Measurements from ENCODE around the gene WDR38.

The WDR38 gene

DNA sequence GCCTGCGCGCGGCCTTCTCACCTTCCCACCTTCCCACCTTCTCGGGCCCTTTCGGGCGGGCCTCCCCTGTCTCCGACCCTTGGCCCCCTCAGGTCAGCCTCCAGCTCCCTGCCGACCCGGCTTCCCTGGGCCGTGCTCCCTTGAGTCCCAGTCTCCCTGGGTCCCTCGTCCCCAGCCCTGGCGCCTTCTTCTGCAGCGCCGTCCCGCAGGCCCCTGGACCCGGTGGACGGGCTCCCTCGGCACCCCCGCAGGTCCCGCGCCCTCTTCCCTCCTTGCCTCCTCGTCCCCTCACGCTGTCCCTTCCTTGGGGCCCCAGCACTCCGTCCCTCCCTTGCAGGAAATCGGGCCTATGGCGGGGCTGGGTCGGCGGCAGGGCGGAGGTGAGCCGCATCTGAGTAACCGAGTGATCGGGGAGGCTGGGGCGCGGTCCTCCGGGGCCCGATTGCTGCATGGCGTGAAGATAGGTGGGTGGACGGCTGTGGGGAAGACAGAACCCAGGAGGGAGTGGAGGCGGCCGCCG is 16.3 kb downstream of the WDR38 start:
- DNase-seq (ENCODE audit: low read depth) = no peak
- TF ChIP-seq, protein P1, sequence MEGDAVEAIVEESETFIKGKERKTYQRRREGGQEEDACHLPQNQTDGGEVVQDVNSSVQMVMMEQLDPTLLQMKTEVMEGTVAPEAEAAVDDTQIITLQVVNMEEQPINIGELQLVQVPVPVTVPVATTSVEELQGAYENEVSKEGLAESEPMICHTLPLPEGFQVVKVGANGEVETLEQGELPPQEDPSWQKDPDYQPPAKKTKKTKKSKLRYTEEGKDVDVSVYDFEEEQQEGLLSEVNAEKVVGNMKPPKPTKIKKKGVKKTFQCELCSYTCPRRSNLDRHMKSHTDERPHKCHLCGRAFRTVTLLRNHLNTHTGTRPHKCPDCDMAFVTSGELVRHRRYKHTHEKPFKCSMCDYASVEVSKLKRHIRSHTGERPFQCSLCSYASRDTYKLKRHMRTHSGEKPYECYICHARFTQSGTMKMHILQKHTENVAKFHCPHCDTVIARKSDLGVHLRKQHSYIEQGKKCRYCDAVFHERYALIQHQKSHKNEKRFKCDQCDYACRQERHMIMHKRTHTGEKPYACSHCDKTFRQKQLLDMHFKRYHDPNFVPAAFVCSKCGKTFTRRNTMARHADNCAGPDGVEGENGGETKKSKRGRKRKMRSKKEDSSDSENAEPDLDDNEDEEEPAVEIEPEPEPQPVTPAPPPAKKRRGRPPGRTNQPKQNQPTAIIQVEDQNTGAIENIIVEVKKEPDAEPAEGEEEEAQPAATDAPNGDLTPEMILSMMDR (conservative IDR thresholded peaks at IDR 0.05; ENCODE audit: low read length) = no peak
- peak overlapping the region; percentile 87 for H3K4me3 ChIP-seq (ENCODE audit: low read length)

DNA sequence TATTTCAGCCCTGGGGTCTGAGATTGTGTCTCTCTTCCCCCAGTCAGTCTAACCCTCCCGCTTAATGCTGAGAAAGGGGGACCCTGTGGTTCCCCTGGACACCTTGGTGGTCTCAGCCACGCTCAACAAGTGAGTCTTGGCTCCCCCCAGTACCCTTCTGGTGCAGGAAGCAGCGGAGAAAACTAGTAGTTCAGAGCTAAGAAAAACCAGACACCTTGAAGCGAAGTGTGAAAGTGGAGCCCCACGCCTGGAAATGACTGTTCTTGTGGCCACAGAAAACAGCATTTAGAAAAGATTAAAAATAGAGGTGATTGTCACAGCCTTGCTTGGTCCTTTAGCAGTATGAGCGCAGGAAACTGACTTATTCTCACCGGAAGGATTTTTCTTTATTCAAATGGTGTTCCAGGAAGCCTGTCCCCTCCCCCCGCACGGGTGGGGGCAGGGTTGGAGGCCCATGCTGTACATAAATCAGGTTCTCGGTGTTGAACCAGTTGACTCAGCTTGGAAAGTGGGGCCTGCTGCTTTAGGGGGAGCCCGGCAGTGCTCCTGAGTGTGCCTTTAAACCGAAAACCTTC is 16.8 kb downstream of the WDR38 start:
- TF ChIP-seq, protein P1 (conservative IDR thresholded peaks at IDR 0.05; ENCODE audit: low read length) = no peak
- H3K4me3 ChIP-seq (ENCODE audit: low read length) = peak overlapping the region; percentile 87
- no peak for DNase-seq (ENCODE audit: low read depth)

DNA sequence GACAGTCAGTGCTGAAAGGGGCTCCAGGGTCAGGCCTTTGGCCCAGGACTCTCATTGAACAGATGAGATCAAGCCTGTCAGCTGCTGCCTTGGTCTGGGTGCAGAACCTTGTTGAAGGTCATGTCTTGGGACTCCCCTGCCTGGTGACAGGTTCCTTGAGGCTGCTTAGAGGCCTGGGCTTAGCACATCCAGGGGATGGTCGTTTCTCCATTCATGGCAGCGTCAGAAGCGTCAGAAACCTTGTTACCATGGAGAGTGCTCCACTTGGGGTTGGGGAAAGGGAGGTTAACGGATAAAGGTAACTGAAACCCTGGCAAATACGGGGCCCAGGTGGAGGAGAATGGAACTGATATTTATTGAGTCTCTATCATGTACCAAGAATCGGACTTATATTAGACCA is 17.5 kb downstream of the WDR38 start:
- TF ChIP-seq, protein P1 (conservative IDR thresholded peaks at IDR 0.05; ENCODE audit: low read length) = no peak
- no peak for DNase-seq (ENCODE audit: low read depth)
- H3K4me3 ChIP-seq (ENCODE audit: low read length) = peak overlapping the region; percentile 87

GRCh38 chr9:124871156-124871561 is 17.9 kb downstream of the WDR38 start:
- H3K4me3 ChIP-seq (ENCODE audit: low read length) = peak overlapping the region; percentile 87
- TF ChIP-seq, protein P1 (conservative IDR thresholded peaks at IDR 0.05; ENCODE audit: low read length) = no peak
- DNase-seq (ENCODE audit: low read depth) = no peak

GRCh38 chr9:124873664-124874063 is 20.4 kb downstream of the WDR38 start:
- TF ChIP-seq, protein P1 (conservative IDR thresholded peaks at IDR 0.05; ENCODE audit: low read length) = no peak
- H3K4me3 ChIP-seq (ENCODE audit: low read length) = no peak overlapping the region
- DNase-seq (ENCODE audit: low read depth) = no peak

DNA sequence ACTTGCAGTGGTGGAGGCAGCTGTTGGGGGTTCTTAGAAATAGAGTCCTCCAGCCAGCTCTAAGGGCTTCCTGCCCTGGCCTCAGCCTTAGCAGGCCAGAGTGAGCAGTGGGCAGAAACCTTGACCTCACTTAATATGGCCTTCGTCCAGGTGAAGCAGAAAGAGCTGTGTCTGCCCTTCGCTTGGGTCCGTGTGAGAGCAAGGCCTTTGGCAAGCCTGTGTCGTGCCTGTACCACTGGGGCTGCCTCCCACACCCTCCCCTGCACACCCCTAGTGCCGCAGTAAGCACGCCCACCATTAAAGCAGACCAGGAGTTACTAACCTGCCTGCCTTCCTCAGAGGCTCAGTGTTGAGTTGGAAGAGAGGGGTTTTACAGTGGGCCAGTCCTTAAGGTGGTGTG is 22.2 kb downstream of the WDR38 start:
- TF ChIP-seq, protein P1 (conservative IDR thresholded peaks at IDR 0.05; ENCODE audit: low read length) = no peak
- no peak overlapping the region for H3K4me3 ChIP-seq (ENCODE audit: low read length)
- no peak for DNase-seq (ENCODE audit: low read depth)

- no peak overlapping the region for H3K4me3 ChIP-seq (ENCODE audit: low read length)
- no peak for DNase-seq (ENCODE audit: low read depth)
- TF ChIP-seq, protein P1 (conservative IDR thresholded peaks at IDR 0.05; ENCODE audit: low read length) = no peak
These were observed 23.9 kb downstream of the WDR38 start for GRCh38 chr9:124877021-124877782.

Measured in AG10803 (cell line).